Uterus (tissue), 4 donors: ENCODE measurements around the gene PRELP. TPM values are rescaled to one million over a fixed set of nuclear protein-coding genes. Genes with fewer than 3 reads are reported as not detected.

Experiments
- DNase-seq, 2 donors: peaks; one replicate each; pipeline ENCODE4 v3.0.0-alpha.2; 2019 to 2020
- H3K27ac ChIP-seq, 2 donors: fragments of 200-600 bp; sonication (generic); 1 replicate in 1 of 2; 2 replicates in 1 of 2; pipeline ENCODE4 v1.5.1; 2016 to 2018
- H3K27me3 ChIP-seq, 2 donors: fragments of 200-600 bp; sonication (generic); one replicate each; pipeline ENCODE4 v1.5.1; 2018 to 2019; ENCODE audit warnings: control low read depth in 1 of 2
- H3K36me3 ChIP-seq, 2 donors: fragments of 200-600 bp; sonication (generic); one replicate each; pipeline ENCODE4 v1.5.1; 2019; ENCODE audit warnings: control low read depth in 1 of 2
- H3K4me1 ChIP-seq, 2 donors: fragments of 200-600 bp; sonication (generic); one replicate each; pipeline ENCODE4 v1.5.1; 2018 to 2019; ENCODE audit warnings: control low read depth in 1 of 2
- H3K4me3 ChIP-seq, 2 donors: fragments of 200-600 bp; sonication (generic); 1 replicate in 1 of 2; 2 replicates in 1 of 2; pipeline ENCODE4 v1.5.1; 2018 to 2019; ENCODE audit warnings: mild to moderate bottlenecking in 1 of 2
- H3K9me3 ChIP-seq, 2 donors: fragments of 200-600 bp; sonication (generic); one replicate each; pipeline ENCODE4 v1.5.1; 2019; ENCODE audit warnings: control low read depth in 1 of 2
- POLR2A ChIP-seq, 2 donors: fragments of 450-650 bp; IDR thresholded peaks; one replicate each; pipeline ENCODE4 v1.6.1; 2016; ENCODE audit warnings: antibody characterized with exemption in 2 of 2, mild to moderate bottlenecking in 1 of 2, moderate library complexity in 1 of 2
- intact Hi-C: fragments of 100-400 bp; cut with DNase I; formaldehyde crosslinking; loops from one replicate; pipeline ENCODE4 v1.15.1; 2023; ENCODE audit warnings: low total_unique reads
- total RNA-seq, 4 donors: library from RNA; depleted of rRNA in 3 of 4; stranded (reverse); fragments of >200 nt in 3 of 4; gene quantifications; one replicate each; pipeline versions ENCODE4 v1.1.0 to v1.2.4, GENCODE V29; 2014 to 2023
- TF ChIP-seq, protein P1 (sequence below), 4 experiments: fragments of 200-600 bp in 2 of 4; fragments of 450-650 bp in 2 of 4; sonication (generic) in 2 of 4; IDR thresholded peaks; one replicate each; pipeline ENCODE4 v1.5.1; 2016 to 2019; ENCODE audit warnings: antibody characterized with exemption in 4 of 4, mild to moderate bottlenecking in 2 of 4, moderate library complexity in 1 of 4
- donor health status: DM: yes; HTN: yes; CAD: no.

Gene PRELP
- total RNA-seq, 4 donors from 2014 or later, result 6.2 to 117 (median 56.6) TPM

DNA sequence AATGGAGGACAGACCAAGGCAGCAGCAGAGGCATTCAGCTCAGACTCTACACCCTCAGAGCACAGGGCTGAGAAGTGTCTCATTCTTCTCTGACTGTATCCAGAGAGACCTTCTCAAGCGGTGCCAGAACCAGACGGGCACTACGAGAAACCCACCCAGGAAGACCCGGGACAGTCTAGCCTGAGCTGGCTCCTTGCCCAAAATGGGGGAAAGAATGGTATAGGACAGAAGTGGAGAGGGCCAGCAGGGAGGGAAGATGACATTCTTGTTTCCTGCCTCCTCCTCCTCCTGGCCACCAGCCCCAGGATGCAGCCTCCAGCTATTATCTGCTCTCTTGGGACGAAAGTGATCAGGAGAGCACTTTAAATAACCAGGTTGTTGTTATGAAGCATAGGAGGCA lies 22.6 kb upstream of the PRELP start:
- Histone ChIP-seq H3K36me3 (no peaks in the 10 kb centered on the region), H3K27me3 (no peaks in the 10 kb centered on the region), H3K9me3 (no peaks in the 10 kb centered on the region), H3K27ac (no peak overlapping the region), H3K4me1 (peaks cover 0 to 4% of the 10 kb centered on the region in 2 donors), H3K4me3 (no peak overlapping the region)
- no peak for DNase-seq
- intact Hi-C loops, result no loop called here
- TF ChIP-seq, protein P1, sequence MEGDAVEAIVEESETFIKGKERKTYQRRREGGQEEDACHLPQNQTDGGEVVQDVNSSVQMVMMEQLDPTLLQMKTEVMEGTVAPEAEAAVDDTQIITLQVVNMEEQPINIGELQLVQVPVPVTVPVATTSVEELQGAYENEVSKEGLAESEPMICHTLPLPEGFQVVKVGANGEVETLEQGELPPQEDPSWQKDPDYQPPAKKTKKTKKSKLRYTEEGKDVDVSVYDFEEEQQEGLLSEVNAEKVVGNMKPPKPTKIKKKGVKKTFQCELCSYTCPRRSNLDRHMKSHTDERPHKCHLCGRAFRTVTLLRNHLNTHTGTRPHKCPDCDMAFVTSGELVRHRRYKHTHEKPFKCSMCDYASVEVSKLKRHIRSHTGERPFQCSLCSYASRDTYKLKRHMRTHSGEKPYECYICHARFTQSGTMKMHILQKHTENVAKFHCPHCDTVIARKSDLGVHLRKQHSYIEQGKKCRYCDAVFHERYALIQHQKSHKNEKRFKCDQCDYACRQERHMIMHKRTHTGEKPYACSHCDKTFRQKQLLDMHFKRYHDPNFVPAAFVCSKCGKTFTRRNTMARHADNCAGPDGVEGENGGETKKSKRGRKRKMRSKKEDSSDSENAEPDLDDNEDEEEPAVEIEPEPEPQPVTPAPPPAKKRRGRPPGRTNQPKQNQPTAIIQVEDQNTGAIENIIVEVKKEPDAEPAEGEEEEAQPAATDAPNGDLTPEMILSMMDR (IDR thresholded peaks at IDR 0.05), result no peak
- TF ChIP-seq POLR2A (IDR thresholded peaks at IDR 0.05), result no peak

DNA sequence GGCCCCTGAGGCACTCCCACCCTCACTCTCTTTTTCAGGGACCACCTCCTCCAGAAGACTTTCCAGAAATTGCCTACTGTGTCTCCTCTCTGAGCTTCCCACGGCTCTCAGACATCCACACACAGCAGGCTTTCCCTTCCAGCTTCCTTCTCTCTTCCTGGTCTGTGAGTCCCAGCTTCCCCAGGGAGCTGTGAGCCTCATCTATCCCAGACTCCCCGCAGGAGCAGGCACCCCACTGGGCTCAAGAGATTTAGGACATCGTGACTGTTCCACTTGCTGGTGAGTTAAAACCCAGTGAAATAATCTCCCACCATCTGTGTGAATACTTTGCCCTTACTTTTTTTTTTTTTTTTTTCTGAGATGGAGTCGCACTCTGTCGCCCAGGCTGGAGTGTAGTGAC lies 22.0 kb upstream of the PRELP start:
- intact Hi-C loops, result no loop called here
- no peaks in the 10 kb centered on the region for H3K36me3 ChIP-seq
- no peaks in the 10 kb centered on the region for H3K9me3 ChIP-seq
- TF ChIP-seq, protein P1 (IDR thresholded peaks at IDR 0.05), result no peak
- TF ChIP-seq POLR2A (IDR thresholded peaks at IDR 0.05), result no peak
- H3K27ac ChIP-seq, result no peak overlapping the region
- no peak overlapping the region for H3K4me3 ChIP-seq
- no peak for DNase-seq
- H3K27me3 ChIP-seq, result no peaks in the 10 kb centered on the region
- H3K4me1 ChIP-seq, result peaks cover 0 to 4% of the 10 kb centered on the region in 2 donors

DNA sequence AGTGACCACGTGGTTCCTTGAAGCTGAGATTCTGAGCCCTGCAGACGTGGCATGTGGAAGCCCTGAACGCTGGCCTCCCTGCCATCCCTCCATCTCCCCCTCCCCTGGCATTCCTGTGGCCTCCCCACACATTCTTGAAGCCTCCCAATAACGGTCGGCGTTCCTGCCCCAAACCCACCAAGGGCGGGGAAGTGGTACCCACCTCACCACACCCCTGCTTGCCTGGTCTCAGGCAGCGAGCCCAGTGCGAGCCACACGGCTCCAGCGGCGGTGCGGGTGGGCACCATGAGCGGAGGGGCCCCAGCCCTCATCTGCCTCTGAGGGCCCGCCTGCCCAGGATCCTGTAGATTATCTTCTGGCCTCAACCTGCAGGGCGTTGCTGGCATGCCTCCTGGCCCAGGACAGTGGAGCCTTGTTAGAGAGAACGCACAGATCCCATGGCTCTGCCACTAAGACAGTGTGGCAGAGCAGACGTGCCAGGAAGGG lies 20.6 kb upstream of the PRELP start:
- intact Hi-C loops, result no loop called here
- H3K9me3 ChIP-seq, result no peaks in the 10 kb centered on the region
- no peaks in the 10 kb centered on the region for H3K27me3 ChIP-seq
- TF ChIP-seq, protein P1 (IDR thresholded peaks at IDR 0.05), result no peak
- TF ChIP-seq POLR2A (IDR thresholded peaks at IDR 0.05), result no peak
- H3K27ac ChIP-seq, result no peak overlapping the region
- H3K4me3 ChIP-seq, result no peak overlapping the region
- peaks cover 0 to 1% of the 10 kb centered on the region in 2 donors for H3K4me1 ChIP-seq
- no peak for DNase-seq
- H3K36me3 ChIP-seq, result no peaks in the 10 kb centered on the region

DNA sequence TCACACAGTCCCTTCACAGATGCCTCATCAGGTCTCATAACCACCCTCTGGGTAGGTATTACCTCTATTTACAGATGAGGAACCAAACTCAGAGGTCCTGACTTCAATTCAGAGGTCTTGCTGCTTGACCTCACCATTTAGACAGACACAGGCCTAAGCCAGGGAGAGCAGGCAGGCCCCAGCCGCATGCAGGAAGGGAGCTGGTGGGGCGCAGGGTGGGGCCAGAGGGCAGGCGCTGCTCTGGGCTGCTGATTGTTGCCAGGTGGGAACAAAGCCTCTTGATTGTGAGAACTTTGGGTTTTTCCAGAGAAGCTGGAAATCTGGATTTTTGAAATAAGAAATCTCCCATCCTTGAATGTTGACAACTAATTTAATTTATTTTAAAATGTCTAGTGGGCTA lies 19.9 kb upstream of the PRELP start:
- TF ChIP-seq POLR2A (IDR thresholded peaks at IDR 0.05), result no peak
- TF ChIP-seq, protein P1 (IDR thresholded peaks at IDR 0.05), result no peak
- no peak for DNase-seq
- H3K4me3 ChIP-seq, result no peak overlapping the region
- H3K9me3 ChIP-seq, result no peaks in the 10 kb centered on the region
- H3K27me3 ChIP-seq, result no peaks in the 10 kb centered on the region
- intact Hi-C loops, result no loop called here
- no peak overlapping the region for H3K27ac ChIP-seq
- no peaks in the 10 kb centered on the region for H3K36me3 ChIP-seq
- H3K4me1 ChIP-seq, result no peaks in the 10 kb centered on the region

DNA sequence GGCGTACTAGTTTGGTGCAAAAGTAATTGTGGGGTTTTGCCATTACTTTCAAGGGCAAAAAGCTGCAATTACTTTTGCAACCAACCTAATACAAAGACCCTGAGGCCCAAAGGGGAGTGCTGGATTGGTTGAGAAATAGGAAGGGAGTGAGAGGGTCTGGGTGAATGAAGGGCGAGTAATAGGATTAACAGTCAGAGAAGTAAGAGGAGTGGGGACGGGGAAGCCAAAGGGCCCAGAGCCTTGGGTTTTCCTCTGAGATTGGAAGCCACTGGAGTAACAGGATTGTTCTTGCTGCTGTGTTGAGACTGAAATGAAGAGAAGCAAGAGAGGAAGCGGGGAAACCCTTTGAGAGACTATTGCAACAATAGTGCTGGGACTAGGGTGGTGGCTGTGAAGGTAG lies 19.0 kb upstream of the PRELP start:
- peak in 1 of 2 donors; percentile 6 for DNase-seq
- intact Hi-C loops, result no loop called here
- no peaks in the 10 kb centered on the region for H3K4me1 ChIP-seq
- H3K27me3 ChIP-seq, result no peaks in the 10 kb centered on the region
- no peak overlapping the region for H3K27ac ChIP-seq
- no peaks in the 10 kb centered on the region for H3K9me3 ChIP-seq
- H3K36me3 ChIP-seq, result no peaks in the 10 kb centered on the region
- TF ChIP-seq, protein P1 (IDR thresholded peaks at IDR 0.05), result no peak
- TF ChIP-seq POLR2A (IDR thresholded peaks at IDR 0.05), result no peak
- H3K4me3 ChIP-seq, result no peak overlapping the region
